ENCODE data around the gene IVNS1ABP.
"Not testable (repeated sequence)": the region's sequence is repeated elsewhere in the genome, so short reads cannot be mapped to it uniquely, and the experiment has no call there.

DNA sequence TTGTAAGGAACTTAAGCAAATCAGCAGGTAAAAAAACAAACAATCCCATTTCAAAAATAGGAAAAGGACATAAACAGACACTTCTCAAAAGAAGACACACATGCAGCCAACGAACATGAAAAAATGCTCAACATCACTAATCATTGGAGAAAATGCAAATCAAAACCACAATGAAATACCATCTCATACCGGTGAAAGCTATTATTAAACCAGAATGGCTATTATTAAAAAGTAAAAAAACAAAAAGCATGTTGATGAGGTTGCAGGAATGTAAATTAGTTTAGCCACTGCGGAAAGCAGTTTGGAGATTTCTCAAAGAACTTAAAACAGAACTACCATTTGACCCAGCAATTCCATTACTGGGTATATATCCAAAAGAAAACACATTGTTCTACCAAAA lies 47.5 kb upstream of the IVNS1ABP start:
- TF ChIP-seq, protein P1, sequence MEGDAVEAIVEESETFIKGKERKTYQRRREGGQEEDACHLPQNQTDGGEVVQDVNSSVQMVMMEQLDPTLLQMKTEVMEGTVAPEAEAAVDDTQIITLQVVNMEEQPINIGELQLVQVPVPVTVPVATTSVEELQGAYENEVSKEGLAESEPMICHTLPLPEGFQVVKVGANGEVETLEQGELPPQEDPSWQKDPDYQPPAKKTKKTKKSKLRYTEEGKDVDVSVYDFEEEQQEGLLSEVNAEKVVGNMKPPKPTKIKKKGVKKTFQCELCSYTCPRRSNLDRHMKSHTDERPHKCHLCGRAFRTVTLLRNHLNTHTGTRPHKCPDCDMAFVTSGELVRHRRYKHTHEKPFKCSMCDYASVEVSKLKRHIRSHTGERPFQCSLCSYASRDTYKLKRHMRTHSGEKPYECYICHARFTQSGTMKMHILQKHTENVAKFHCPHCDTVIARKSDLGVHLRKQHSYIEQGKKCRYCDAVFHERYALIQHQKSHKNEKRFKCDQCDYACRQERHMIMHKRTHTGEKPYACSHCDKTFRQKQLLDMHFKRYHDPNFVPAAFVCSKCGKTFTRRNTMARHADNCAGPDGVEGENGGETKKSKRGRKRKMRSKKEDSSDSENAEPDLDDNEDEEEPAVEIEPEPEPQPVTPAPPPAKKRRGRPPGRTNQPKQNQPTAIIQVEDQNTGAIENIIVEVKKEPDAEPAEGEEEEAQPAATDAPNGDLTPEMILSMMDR (IDR thresholded peaks at IDR 0.05) = not testable (repeated sequence)
- not testable (repeated sequence) for TF ChIP-seq POLR2A, POLR2AphosphoS5 (IDR thresholded peaks at IDR 0.05)

All from stomach (tissue), 4 donors.